Astrocyte (in vitro differentiated cells and primary cell): ENCODE results near the gene GDF2. TPM values are rescaled to one million over a fixed set of nuclear protein-coding genes. Genes with fewer than 3 reads are reported as not detected.

Experiments used
- DNase-seq: peaks from one replicate; pipeline ENCODE4 v3.0.0-alpha.2; 2010; ENCODE audit warnings: low read depth
- FAIRE-seq: peaks from 2 replicates; lab custom pipeline; 2011; peaks lifted over from hg19 to GRCh38; lab: Jason Lieb, UNC
- H2AFZ ChIP-seq: 2 replicates; pipeline ENCODE4 v1.6.0; 2012; ENCODE audit warnings: low read depth, low read length, inconsistent platforms
- H3K27ac ChIP-seq: 2 replicates; pipeline ENCODE4 v1.5.1; 2011; ENCODE audit warnings: low read depth, low read length, inconsistent platforms
- H3K27me3 ChIP-seq: 2 replicates; pipeline ENCODE4 v1.6.0; 2011; ENCODE audit warnings: low read length, inconsistent platforms; ENCODE audit not compliant: insufficient read depth
- H3K36me3 ChIP-seq: 2 replicates; pipeline ENCODE4 v1.5.1; 2011; ENCODE audit warnings: low read length, inconsistent platforms; ENCODE audit not compliant: insufficient read depth
- H3K4me1 ChIP-seq: 2 replicates; pipeline ENCODE4 v1.5.1; 2011; ENCODE audit warnings: low read length, inconsistent platforms; ENCODE audit not compliant: insufficient read depth
- H3K4me2 ChIP-seq: 2 replicates; pipeline ENCODE4 v1.6.0; 2012; ENCODE audit warnings: low read length, inconsistent platforms
- H3K4me3 ChIP-seq: 2 replicates; pipeline ENCODE4 v1.5.1; 2011; ENCODE audit warnings: low read depth, mild to moderate bottlenecking, low read length, inconsistent platforms; ENCODE audit not compliant: insufficient read depth
- H3K79me2 ChIP-seq: 2 replicates; pipeline ENCODE4 v1.6.0; 2012; ENCODE audit warnings: mild to moderate bottlenecking, low read length, inconsistent platforms; ENCODE audit not compliant: insufficient read depth
- H3K9ac ChIP-seq: 2 replicates; pipeline ENCODE4 v1.6.0; 2012; ENCODE audit warnings: mild to moderate bottlenecking, low read length, inconsistent platforms
- H3K9me3 ChIP-seq: 2 replicates; pipeline ENCODE4 v1.5.1; 2012; ENCODE audit warnings: low read depth, mild to moderate bottlenecking, low read length, inconsistent platforms; ENCODE audit not compliant: insufficient read depth
- H4K20me1 ChIP-seq: 2 replicates; pipeline ENCODE4 v1.6.0; 2012; ENCODE audit warnings: low read length, inconsistent platforms; ENCODE audit not compliant: insufficient read depth
- H3K27ac Mint-ChIP-seq: one replicate; pipeline ENCODE4 v1.8.0; 2021; ENCODE audit warnings: mild to moderate bottlenecking, mixed read lengths; ENCODE audit not compliant: unreplicated experiment
- H3K27me3 Mint-ChIP-seq: one replicate; pipeline ENCODE4 v1.8.0; 2021; ENCODE audit warnings: low read depth, mixed read lengths; ENCODE audit not compliant: unreplicated experiment
- H3K36me3 Mint-ChIP-seq: one replicate; pipeline ENCODE4 v1.8.0; 2021; ENCODE audit warnings: low read depth, mixed read lengths; ENCODE audit not compliant: unreplicated experiment
- H3K4me1 Mint-ChIP-seq: one replicate; pipeline ENCODE4 v1.8.0; 2021; ENCODE audit warnings: low read depth, mixed read lengths; ENCODE audit not compliant: unreplicated experiment
- H3K4me3 Mint-ChIP-seq: one replicate; pipeline ENCODE4 v1.8.0; 2021; ENCODE audit warnings: mild to moderate bottlenecking, moderate library complexity, mixed read lengths; ENCODE audit not compliant: unreplicated experiment
- H3K9me3 Mint-ChIP-seq: one replicate; pipeline ENCODE4 v1.8.0; 2021; ENCODE audit warnings: mild to moderate bottlenecking, mixed read lengths; ENCODE audit not compliant: unreplicated experiment
- EZH2 ChIP-seq: IDR thresholded peaks from 2 replicates; pipeline ENCODE4 v1.6.1; 2012; ENCODE audit warnings: mild to moderate bottlenecking, low read length, inconsistent platforms; ENCODE audit not compliant: insufficient read depth
- total RNA-seq: library from RNA; stranded (reverse); gene quantifications from 2 replicates; pipeline ENCODE4 v1.2.1, GENCODE V29; 2021
- TF ChIP-seq, protein P1 (sequence below): IDR thresholded peaks from 2 replicates; pipeline ENCODE4 v1.5.1; 2011; ENCODE audit warnings: low read depth, mild to moderate bottlenecking, inconsistent platforms, low read length, moderate library complexity; ENCODE audit not compliant: insufficient read depth

Gene GDF2
- total RNA-seq, 1 donor from 2014 or later = not detected

DNA sequence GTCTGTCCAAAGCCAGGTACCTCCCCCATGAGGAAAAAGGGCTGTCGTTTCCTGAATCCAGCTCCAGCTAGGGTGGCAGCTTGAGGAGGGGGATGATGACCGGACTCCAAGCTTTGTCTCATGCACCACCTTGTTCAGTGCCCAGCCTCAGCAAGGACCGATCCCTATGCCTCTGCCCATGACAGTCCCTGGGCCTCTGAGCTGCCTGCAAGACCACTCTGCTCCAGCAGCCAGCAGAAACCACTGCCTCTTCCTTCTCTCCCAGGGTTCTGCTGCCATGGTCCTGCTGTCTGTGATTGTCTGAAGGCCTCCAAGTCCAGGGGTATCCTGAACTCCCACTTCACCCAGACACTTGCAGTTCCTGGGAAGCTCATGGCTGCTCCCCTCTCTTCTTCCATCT is 43.5 kb upstream of the GDF2 start:
- Histone ChIP-seq H4K20me1 (no peaks in the 10 kb centered on the region), H3K4me1 (no peaks in the 10 kb centered on the region), H3K9me3 (no peaks in the 10 kb centered on the region), H3K4me3 (no peak overlapping the region), H3K27me3 (no peaks in the 10 kb centered on the region), H3K27ac (no peak overlapping the region), H3K9ac (no peak overlapping the region), H2AFZ (no peak overlapping the region), H3K4me2 (no peak overlapping the region), H3K36me3 (no peaks in the 10 kb centered on the region), H3K79me2 (no peaks in the 10 kb centered on the region)
- Mint-ChIP-seq H3K4me1 (peaks cover 2% of the 10 kb centered on the region), H3K36me3 (no peaks in the 10 kb centered on the region), H3K27me3 (peaks cover 49% of the 10 kb centered on the region), H3K4me3 (no peak overlapping the region), H3K27ac (no peak overlapping the region), H3K9me3 (peaks cover 4% of the 10 kb centered on the region)
- DNase-seq (no peak), FAIRE-seq (no peak)
- no peak for TF ChIP-seq EZH2
- TF ChIP-seq, protein P1, sequence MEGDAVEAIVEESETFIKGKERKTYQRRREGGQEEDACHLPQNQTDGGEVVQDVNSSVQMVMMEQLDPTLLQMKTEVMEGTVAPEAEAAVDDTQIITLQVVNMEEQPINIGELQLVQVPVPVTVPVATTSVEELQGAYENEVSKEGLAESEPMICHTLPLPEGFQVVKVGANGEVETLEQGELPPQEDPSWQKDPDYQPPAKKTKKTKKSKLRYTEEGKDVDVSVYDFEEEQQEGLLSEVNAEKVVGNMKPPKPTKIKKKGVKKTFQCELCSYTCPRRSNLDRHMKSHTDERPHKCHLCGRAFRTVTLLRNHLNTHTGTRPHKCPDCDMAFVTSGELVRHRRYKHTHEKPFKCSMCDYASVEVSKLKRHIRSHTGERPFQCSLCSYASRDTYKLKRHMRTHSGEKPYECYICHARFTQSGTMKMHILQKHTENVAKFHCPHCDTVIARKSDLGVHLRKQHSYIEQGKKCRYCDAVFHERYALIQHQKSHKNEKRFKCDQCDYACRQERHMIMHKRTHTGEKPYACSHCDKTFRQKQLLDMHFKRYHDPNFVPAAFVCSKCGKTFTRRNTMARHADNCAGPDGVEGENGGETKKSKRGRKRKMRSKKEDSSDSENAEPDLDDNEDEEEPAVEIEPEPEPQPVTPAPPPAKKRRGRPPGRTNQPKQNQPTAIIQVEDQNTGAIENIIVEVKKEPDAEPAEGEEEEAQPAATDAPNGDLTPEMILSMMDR = no peak

DNA sequence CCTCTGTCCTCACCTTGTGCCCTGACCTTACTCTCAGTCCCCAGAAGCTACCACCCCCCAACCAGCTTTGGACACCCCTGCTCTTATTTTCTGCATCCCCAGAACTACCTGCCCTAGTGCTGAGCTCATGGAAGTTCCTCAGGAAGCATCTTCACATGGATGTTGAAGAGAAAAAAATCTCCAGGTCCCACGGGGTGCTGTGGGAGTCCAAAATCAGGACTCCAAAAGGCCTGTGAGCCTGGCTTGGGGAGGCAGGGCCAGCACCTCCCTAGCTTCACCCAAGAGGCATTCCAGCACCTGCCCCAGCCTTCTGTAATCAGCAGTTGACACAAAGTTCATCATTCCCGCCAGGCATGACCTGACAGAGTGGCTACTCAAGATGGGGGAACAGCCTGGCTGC is 43.0 kb upstream of the GDF2 start:
- no peak for FAIRE-seq
- no peak overlapping the region for H3K9ac ChIP-seq
- Mint-ChIP-seq H3K27ac (no peak overlapping the region), H3K4me3 (no peak overlapping the region), H3K4me1 (peaks cover 2% of the 10 kb centered on the region), H3K27me3 (peaks cover 51% of the 10 kb centered on the region), H3K9me3 (peaks cover under 1% of the 10 kb centered on the region), H3K36me3 (no peaks in the 10 kb centered on the region)
- H3K4me1 ChIP-seq = no peaks in the 10 kb centered on the region
- H3K4me3 ChIP-seq = no peak overlapping the region
- H3K4me2 ChIP-seq = no peak overlapping the region
- no peaks in the 10 kb centered on the region for H3K79me2 ChIP-seq
- no peaks in the 10 kb centered on the region for H4K20me1 ChIP-seq
- H2AFZ ChIP-seq = no peak overlapping the region
- DNase-seq = no peak
- TF ChIP-seq, protein P1 = no peak
- TF ChIP-seq EZH2 = no peak
- no peaks in the 10 kb centered on the region for H3K9me3 ChIP-seq
- H3K27ac ChIP-seq = no peak overlapping the region
- no peaks in the 10 kb centered on the region for H3K36me3 ChIP-seq
- no peaks in the 10 kb centered on the region for H3K27me3 ChIP-seq

DNA sequence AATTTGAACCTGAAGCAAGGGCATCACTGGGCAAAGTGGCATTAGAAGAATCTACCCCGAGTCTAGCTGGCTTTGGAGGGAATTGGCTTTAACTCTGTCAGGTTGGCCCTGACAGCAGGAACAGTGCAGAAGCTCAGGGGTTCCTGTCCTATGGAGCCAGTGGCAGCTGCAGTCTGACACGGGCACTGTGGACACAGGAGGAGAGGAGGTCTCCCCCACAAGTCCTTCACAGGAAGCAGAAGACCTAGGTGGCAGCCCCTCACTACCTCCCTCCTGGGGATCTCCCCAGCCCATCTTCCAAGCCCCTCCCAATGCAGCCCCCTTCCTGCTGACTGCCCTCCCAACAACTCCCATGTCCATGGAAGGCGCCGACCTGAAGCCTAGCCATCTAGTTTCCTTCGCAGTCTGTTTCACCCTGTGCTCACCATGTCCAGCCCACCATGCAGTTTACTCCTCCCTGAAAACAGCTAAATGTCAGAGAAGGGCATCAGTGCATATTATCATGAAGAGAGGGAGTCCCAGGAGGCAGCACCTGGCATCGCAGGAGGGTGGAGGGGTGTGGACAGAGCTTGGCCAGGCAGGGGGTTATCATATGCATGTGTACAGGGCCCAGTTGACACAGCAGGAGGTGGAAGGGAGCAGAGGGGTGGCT is 40.1 kb upstream of the GDF2 start:
- Histone ChIP-seq H4K20me1 (no peaks in the 10 kb centered on the region), H3K4me1 (no peaks in the 10 kb centered on the region), H3K27me3 (no peaks in the 10 kb centered on the region), H3K9me3 (no peaks in the 10 kb centered on the region), H2AFZ (no peak overlapping the region), H3K4me2 (no peak overlapping the region), H3K36me3 (no peaks in the 10 kb centered on the region), H3K79me2 (no peaks in the 10 kb centered on the region), H3K9ac (no peak overlapping the region), H3K27ac (no peak overlapping the region), H3K4me3 (no peak overlapping the region)
- Mint-ChIP-seq H3K4me3 (no peak overlapping the region), H3K27me3 (peaks cover 45% of the 10 kb centered on the region), H3K27ac (no peak overlapping the region), H3K4me1 (peaks cover 2% of the 10 kb centered on the region), H3K9me3 (peaks cover 5% of the 10 kb centered on the region), H3K36me3 (no peaks in the 10 kb centered on the region)
- FAIRE-seq = no peak
- TF ChIP-seq, protein P1 = no peak
- TF ChIP-seq EZH2 = no peak
- no peak for DNase-seq
